Measurements from ENCODE around the gene CR1L.

DNA sequence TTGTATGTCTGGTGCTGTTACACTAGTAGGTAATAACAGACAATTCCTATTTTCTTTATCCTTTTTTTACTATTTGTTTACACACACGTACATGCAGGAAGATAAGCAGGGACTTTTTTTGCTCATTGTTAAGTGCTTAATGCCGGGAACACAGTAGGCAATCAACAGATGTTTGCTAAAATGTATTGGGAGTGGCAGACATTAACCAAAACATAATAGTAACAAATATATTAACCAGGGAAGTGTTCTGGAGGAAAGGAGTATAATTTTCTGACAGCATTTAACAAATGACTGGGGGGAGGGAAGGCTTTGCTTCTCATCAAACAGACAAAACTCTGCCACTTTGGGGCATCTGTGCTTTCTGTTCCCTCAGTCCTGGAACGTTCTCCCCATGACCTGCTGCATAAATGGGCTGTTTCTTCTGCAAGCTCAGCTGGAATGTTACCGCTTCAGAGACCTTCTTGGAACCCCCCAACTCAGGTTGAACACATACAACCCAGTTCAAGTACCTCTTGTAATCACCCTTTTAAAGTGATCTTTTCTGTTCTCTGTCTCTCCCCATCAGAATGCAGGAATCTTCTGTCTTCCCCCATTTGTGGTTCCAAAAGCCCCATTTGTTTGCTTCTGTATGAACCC is 2.1 kb downstream of the CR1L start:
- no peak for TF ChIP-seq GATA3 (IDR thresholded peaks at IDR 0.05; ENCODE audit: low read depth, low read length)
- no peak for TF ChIP-seq GATA2 (IDR thresholded peaks at IDR 0.05; ENCODE audit: low read depth, low read length)

Measured in SH-SY5Y (cell line).